ENCODE results near the gene OR10A5.
"Not testable (repeated sequence)": the region's sequence is repeated elsewhere in the genome, so short reads cannot be mapped to it uniquely, and the experiment has no call there.

Gene OR10A5

GRCh38 chr11:6845383-6845782, at the start of gene OR10A5:
Gene OR10A5, plus strand, starts transcription at chr11:6845683. Its CDS starts 0 bp downstream, at chr11:6845683.
- DNase-seq (ENCODE audit: low read depth in 2 of 2): no peak

DNA sequence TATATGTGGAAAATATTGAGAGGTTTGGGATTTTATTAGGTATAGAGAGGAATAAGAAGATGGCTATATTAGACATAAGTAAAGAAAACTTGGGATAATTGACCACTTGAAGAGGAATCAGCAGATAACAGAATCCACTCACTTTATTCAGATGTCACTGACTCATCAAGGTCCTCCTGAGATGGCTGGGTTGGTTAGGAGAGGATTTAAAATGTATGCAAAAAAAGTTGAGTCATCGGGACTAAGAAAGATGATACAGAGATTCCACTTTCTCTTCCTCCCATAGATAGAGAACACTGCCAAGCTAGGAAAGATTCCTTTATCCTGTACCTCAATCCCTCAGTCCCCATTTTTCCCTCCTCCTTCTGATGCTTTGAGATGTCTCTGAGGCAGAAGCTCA, 46.1 kb upstream of the OR10A5 start, which contains the start of gene OR6A2:
Gene OR6A2 (minus strand): TSS at position 288 of the 400 bp plus-strand sequence. CDS start 3,981 bp downstream, outside the sequence.
- DNase-seq (ENCODE audit: low read depth in 2 of 2): no peak

- not testable (repeated sequence) for DNase-seq (ENCODE audit: low read depth in 2 of 2)
Measured at GRCh38 chr11:6801075-6801474, 44.4 kb upstream of the OR10A5 start.

DNA sequence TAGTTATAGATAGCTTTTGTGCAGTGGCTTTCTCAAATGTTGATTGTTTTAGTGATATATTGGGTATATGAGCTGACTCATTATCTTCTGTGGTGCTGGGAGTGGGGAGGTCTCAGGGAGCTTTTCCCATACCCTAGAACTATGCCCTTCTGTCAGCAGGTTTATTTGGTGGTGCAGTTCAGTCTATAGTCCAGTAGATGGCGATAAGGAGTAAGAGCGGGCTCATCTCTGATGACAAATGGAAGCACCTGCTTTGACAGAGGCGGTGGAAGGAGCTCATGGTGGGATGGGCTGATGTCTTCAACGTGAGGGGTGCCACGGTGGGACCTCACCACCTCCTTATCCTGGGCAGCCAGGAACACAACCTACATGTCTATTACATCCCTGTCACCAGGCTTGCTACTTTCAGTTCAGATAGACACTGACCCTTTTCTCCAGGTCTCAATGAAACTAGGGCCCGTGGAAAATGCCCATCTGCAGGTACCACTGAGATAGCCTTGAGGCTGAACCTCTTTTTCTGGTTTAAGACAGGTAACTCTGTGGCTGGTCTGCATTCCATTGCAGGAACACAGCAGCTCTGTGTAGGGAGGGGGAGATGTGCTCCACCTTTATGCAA, 33.0 kb upstream of the OR10A5 start:
- no peak for DNase-seq (ENCODE audit: low read depth in 2 of 2)

DNA sequence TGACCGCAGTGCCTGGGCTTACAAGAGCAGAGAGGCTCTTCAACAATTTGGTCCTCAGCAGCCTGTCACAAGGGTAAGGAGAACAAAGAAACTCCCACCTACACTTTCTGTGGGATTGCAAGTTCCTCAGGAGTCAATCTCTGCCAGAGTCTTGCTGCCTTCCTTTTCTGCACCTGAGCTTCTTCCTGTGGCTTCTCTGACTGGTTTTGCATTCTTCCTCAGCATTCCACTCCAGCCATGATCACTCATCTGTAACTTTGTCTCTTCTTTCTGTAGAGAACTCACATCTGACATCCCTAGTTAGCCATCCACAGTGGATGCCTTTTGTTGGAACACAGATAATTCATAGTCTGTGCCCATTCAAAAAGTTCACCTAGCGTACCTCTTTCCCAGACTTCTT, 31.8 kb upstream of the OR10A5 start:
- DNase-seq (ENCODE audit: low read depth in 2 of 2): no peak

GRCh38 chr11:6817694-6818093, 27.8 kb upstream of the OR10A5 start:
- no peak for DNase-seq (ENCODE audit: low read depth in 2 of 2)

GRCh38 chr11:6818967-6819366, 26.5 kb upstream of the OR10A5 start:
- DNase-seq (ENCODE audit: low read depth in 2 of 2): no peak

DNA sequence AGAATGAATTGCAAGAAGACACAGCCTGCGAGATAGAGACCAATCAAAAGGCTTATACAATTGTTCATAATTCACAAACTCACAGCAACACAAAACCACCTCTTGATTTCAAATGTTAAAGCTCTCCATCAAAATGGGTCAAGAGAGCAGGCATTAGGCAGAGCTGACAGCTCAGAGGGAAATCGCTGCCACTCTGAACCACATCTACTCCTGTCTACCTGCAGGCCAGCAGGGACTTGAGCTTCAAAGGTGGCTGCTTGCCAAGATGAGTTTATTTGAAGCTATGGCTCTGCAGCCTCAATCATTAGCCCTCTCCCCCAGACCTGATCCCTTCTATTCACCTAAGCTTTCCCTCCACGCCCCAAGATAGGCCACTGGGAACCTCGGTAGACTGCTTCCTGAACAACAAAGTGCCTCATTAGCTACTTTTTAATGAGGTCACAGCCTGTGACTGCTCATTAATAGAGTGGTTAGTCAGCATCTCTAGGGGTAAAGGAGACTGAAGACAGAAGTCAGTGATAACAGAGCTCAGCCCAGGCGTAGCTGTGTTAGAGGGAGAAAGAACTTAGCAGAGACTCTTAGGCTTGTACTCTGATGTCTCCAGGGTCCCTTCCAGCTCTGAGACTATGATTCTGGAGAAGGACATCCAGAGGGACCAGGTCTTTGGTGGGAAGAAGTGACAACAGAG, 21.2 kb upstream of the OR10A5 start:
- DNase-seq (ENCODE audit: low read depth in 2 of 2): no peak

DNA sequence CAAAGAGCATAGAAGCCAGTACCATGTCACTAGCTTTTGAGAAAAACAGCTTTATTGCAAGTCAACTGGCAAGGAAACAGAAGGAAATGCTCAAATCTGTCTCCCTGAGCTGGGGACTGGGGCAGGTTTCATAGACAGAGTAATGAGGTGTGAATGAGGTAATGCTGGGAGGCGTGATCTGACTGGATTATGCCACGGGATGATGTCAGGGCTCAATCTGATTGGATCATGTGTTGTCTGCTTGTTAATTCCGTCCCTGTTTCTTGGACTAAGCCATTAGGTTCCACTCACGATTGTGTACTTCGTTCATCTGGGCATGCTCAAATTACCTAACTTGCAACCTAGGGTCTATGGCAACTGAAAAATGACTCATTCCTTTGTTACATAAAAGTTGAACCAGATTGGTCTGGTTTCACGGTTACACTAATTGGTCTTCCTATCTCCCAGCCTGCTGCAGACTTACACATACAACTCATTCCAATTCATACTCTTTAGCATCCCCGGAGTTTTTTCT, 20.2 kb upstream of the OR10A5 start:
- DNase-seq (ENCODE audit: low read depth in 2 of 2): no peak

- no peak for DNase-seq (ENCODE audit: low read depth in 2 of 2)
Measured at GRCh38 chr11:6828103-6828502, 17.4 kb upstream of the OR10A5 start.

- DNase-seq (ENCODE audit: low read depth in 2 of 2): no peak
Measured at GRCh38 chr11:6833356-6833755, 12.1 kb upstream of the OR10A5 start.

DNA sequence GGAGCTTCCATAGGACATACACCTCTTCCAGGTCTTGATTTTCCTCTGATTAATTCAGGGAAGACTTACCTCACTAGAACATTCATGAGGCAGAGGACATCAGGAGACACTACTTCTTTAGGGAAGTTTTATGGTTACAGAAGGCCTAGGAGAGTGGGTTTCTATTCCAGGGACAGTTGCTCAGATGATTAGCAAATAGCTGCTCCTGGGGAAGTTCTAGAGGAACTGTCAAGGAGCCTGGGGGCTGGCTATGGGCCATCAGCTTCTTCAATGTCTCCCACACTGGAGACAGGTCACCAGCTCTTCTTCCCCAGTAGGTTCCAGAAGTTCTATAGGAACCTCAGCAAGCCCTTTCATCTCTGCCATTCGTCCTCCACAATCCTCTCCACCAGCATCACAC, 11.5 kb upstream of the OR10A5 start:
- DNase-seq (ENCODE audit: low read depth in 2 of 2): no peak

- DNase-seq (ENCODE audit: low read depth in 2 of 2): no peak
Measured at GRCh38 chr11:6841694-6842093, 3.8 kb upstream of the OR10A5 start.

DNA sequence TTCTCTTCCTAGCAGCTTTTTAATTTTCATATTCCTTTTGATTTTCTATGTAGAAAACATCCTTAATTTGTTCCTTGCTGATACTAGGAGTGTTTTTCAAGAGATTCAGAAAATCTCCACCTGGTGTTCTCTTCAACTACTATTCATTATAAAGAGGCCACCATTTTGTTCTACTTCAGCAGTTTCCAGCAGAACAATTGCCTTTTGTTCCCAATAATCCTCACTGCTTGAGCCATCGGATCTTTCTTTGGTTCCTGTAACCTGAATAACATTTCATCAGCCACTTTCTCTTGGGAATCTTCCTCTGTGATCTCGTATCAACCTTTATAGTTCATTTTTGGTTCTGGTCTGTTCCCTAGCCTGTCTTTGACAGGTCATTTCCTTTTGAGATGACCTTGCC, 1.8 kb upstream of the OR10A5 start:
- no peak for DNase-seq (ENCODE audit: low read depth in 2 of 2)

- no peak for DNase-seq (ENCODE audit: low read depth in 2 of 2)
Measured at GRCh38 chr11:6844356-6844755, 1.1 kb upstream of the OR10A5 start.

- DNase-seq (ENCODE audit: low read depth in 2 of 2): no peak
Measured at GRCh38 chr11:6850526-6850925, 5.0 kb downstream of the OR10A5 start.

DNA sequence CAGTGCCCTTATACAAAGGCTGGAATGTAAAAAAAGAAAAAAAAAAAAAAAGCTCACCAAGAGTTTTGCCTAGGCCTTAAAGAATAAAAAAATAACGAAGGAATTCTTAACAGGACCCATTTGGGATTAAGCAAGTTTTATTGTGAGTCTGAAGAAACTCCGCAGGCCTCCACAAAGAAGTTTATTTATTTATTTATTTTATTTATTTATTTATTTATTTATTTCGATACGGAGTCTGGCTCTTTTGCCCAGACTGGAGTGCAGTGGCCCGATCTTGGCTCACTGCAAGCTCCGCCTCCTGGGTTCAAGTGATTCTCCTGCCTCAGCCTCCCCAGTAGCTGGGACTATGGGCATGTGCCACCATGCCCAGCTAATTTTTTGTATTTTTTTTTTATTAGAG, 9.3 kb downstream of the OR10A5 start:
- not testable (repeated sequence) for DNase-seq (ENCODE audit: low read depth in 2 of 2)

- no peak for DNase-seq (ENCODE audit: low read depth in 2 of 2)
Measured at GRCh38 chr11:6855971-6856541, 10.6 kb downstream of the OR10A5 start.

GRCh38 chr11:6856871-6857270, 11.4 kb downstream of the OR10A5 start:
- DNase-seq (ENCODE audit: low read depth in 2 of 2): no peak

GRCh38 chr11:6862961-6863360, 17.5 kb downstream of the OR10A5 start, which contains the start of gene OR10A2:
Gene OR10A2, plus strand, starts transcription at chr11:6863057. Its CDS starts 6,698 bp downstream, at chr11:6869755.
- no peak for DNase-seq (ENCODE audit: low read depth in 2 of 2)

GRCh38 chr11:6864438-6864837, 19.0 kb downstream of the OR10A5 start:
- peak; percentile 6 to 8 for DNase-seq (ENCODE audit: low read depth in 2 of 2)

DNA sequence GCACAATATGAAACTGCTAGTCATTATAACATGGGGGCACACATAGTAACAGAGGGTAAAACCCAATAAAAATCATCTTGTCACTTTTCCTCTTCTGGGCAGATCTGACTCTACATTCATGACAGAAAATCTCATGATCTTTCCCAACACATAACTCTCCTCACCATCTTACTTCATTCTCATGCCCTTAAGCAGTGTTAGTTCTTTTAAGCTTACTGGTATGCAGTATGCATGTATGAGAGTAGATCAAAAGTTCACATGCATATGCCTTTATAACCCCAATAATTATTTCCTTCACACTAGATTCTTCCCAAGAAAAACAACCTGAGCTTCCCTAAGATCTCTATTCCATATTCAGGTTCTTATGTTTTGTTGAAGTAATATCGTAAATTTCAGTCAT, 25.8 kb downstream of the OR10A5 start:
- no peak for DNase-seq (ENCODE audit: low read depth in 2 of 2)

- DNase-seq (ENCODE audit: low read depth in 2 of 2): no peak
Measured at GRCh38 chr11:6875761-6876160, 30.3 kb downstream of the OR10A5 start.

All from fibroblast of skin of left biceps (primary cell).